Aorta (tissue), 5 donors: Measurements from ENCODE around the gene HIVEP2. TPM values are rescaled to one million over a fixed set of nuclear protein-coding genes. Genes with fewer than 3 reads are reported as not detected.

ENCODE experiments used
- ATAC-seq: fragments of 200-7000 bp; cut with Tn5 transposase; one replicate; pipeline ENCODE4 v1.9.1; 2022; ENCODE audit warnings: moderate library complexity; ENCODE audit not compliant: low FRiP score
- DNase-seq, 2 donors: peaks; one replicate each; pipeline ENCODE4 v3.0.0-alpha.2; 2020
- H3K27ac ChIP-seq, 2 donors: one replicate each; pipeline ENCODE4 v1.5.1; 2013; ENCODE audit warnings: low read length in 2 of 2, mild to moderate bottlenecking in 2 of 2, moderate library complexity in 2 of 2, control low read depth in 1 of 2, inconsistent platforms in 1 of 2, low read depth in 1 of 2
- H3K27me3 ChIP-seq, 2 donors: one replicate each; pipeline ENCODE4 v1.6.1; 2013; ENCODE audit warnings: control low read depth in 1 of 2, low read length in 1 of 2, mild to moderate bottlenecking in 1 of 2, moderate library complexity in 1 of 2; ENCODE audit not compliant: insufficient read depth in 2 of 2, control insufficient read depth in 1 of 2
- H3K36me3 ChIP-seq, 2 donors: one replicate each; pipeline ENCODE4 v1.6.1; 2013; ENCODE audit warnings: control low read depth in 1 of 2, low read length in 1 of 2, mild to moderate bottlenecking in 1 of 2; ENCODE audit not compliant: insufficient read depth in 2 of 2, control insufficient read depth in 1 of 2
- H3K4me1 ChIP-seq, 2 donors: one replicate each; pipeline ENCODE4 v1.6.1; 2013; ENCODE audit warnings: low read length in 2 of 2, control low read depth in 1 of 2, mild to moderate bottlenecking in 1 of 2, moderate library complexity in 1 of 2; ENCODE audit not compliant: insufficient read depth in 2 of 2, control insufficient read depth in 1 of 2
- H3K4me3 ChIP-seq, 2 donors: one replicate each; pipeline ENCODE4 v1.5.1; 2013; ENCODE audit warnings: low read length in 2 of 2, control low read depth in 1 of 2, mild to moderate bottlenecking in 1 of 2
- H3K9me3 ChIP-seq: one replicate; pipeline ENCODE4 v1.6.1; 2013; ENCODE audit warnings: mild to moderate bottlenecking, low read length; ENCODE audit not compliant: control insufficient read depth
- WGBS, 2 donors: extraction: QIAGEN DNeasy Blood & Tissue Kit; methylation state at CpG; one replicate each; pipeline ENCODE4 v1.1.7; 2013; 5-methylcytosine and 5-hydroxymethylcytosine counted together
- intact Hi-C, 2 donors: fragments of 100-400 bp; cut with DNase I; formaldehyde crosslinking; loops; one replicate each; pipeline versions ENCODE4 v1.14.2 to v1.15.0; 2022
- polyA plus RNA-seq, 2 donors: library from polyadenylated mRNA; stranded (reverse); fragments of 200-250 nt; gene quantifications; one replicate each; pipeline ENCODE4 v1.2.3, GENCODE V29; 2013
- total RNA-seq, 2 donors: library from RNA; stranded (reverse); fragmentation: NEBNext Ultra II Directional; extraction: Animal tissue kit (Norgen Biotek cat#: 25700); gene quantifications; one replicate each; pipeline ENCODE4 v1.2.1, GENCODE V29; 2021
- donor health status: healthy with polysubstance abuse.
- donor health status: Bipolar disorder and iron deficiency.
- donor health status: DM: no; HTN: no; CAD: no.
- donor health status: DM: no; HTN: no; CAD: no.
- donor health status: DM: yes; HTN: yes; CAD: no.

Gene HIVEP2
- total and polyA plus RNA-seq, 4 donors, result 5.3 to 36.8 (median 20.4) TPM

GRCh38 chr6:142833054-142833453 lies 111.9 kb downstream of the HIVEP2 start:
- intact Hi-C loops, result no loop called here
- Histone ChIP-seq H3K36me3 (no peaks in the 10 kb centered on the region), H3K4me1 (peaks cover 2 to 4% of the 10 kb centered on the region in 2 donors), H3K9me3 (no peaks in the 10 kb centered on the region), H3K27me3 (no peaks in the 10 kb centered on the region), H3K27ac (no peak overlapping the region), H3K4me3 (no peak overlapping the region)
- ATAC-seq (peak; percentile 71), DNase-seq (no peak)
- 0 to 4% methylated on average over 1 of the region's 1 CpG for WGBS, 2 donors

- intact Hi-C loops, result no loop called here
- peaks cover 2 to 4% of the 10 kb centered on the region in 2 donors for H3K4me1 ChIP-seq
- H3K36me3 ChIP-seq, result no peaks in the 10 kb centered on the region
- H3K27ac ChIP-seq, result no peak overlapping the region
- no peaks in the 10 kb centered on the region for H3K27me3 ChIP-seq
- no peaks in the 10 kb centered on the region for H3K9me3 ChIP-seq
- H3K4me3 ChIP-seq, result no peak overlapping the region
- WGBS, 2 donors, result 88% methylated on average over 6 of the region's 6 CpGs
- ATAC-seq, result no peak
- DNase-seq, result no peak
Measured at GRCh38 chr6:142830807-142831206, 114.2 kb downstream of the HIVEP2 start.

- intact Hi-C loops, result no loop called here
- 56 to 68% methylated on average over 5 of the region's 5 CpGs for WGBS, 2 donors
Measured at GRCh38 chr6:142830116-142830710, 114.8 kb downstream of the HIVEP2 start.

GRCh38 chr6:142829556-142829955 lies 115.4 kb downstream of the HIVEP2 start:
- Histone ChIP-seq H3K9me3 (no peaks in the 10 kb centered on the region), H3K4me1 (peaks cover 2 to 4% of the 10 kb centered on the region in 2 donors), H3K4me3 (no peak overlapping the region), H3K27me3 (no peaks in the 10 kb centered on the region), H3K27ac (no peak overlapping the region), H3K36me3 (no peaks in the 10 kb centered on the region)
- WGBS, 2 donors, result 97 to 100% methylated on average over 1 of the region's 1 CpG
- no peak for ATAC-seq
- intact Hi-C loops, result no loop called here
- no peak for DNase-seq

More at GRCh38 chr6:142830116-142830710, 114.8 kb downstream of the HIVEP2 start:
- no peaks in the 10 kb centered on the region for H3K27me3 ChIP-seq
- H3K27ac ChIP-seq, result no peak overlapping the region
- no peak for DNase-seq
- H3K36me3 ChIP-seq, result no peaks in the 10 kb centered on the region
- H3K4me1 ChIP-seq, result peaks cover 2 to 4% of the 10 kb centered on the region in 2 donors
- no peaks in the 10 kb centered on the region for H3K9me3 ChIP-seq
- no peak for ATAC-seq
- H3K4me3 ChIP-seq, result no peak overlapping the region

- Histone ChIP-seq H3K27me3 (no peaks in the 10 kb centered on the region), H3K4me1 (peaks cover 0 to 2% of the 10 kb centered on the region in 2 donors), H3K4me3 (no peak overlapping the region), H3K27ac (no peak overlapping the region), H3K9me3 (no peaks in the 10 kb centered on the region), H3K36me3 (no peaks in the 10 kb centered on the region)
- DNase-seq (no peak), ATAC-seq (no peak)
- 97 to 99% methylated on average over 4 of the region's 4 CpGs for WGBS, 2 donors
- intact Hi-C loops, result no loop called here
Measured at GRCh38 chr6:142827991-142828390, 117.0 kb downstream of the HIVEP2 start.

GRCh38 chr6:142827369-142827768 lies 117.6 kb downstream of the HIVEP2 start:
- H3K27me3 ChIP-seq, result no peaks in the 10 kb centered on the region
- no peak overlapping the region for H3K27ac ChIP-seq
- no peak for DNase-seq
- no peak overlapping the region for H3K4me3 ChIP-seq
- 79 to 83% methylated on average over 7 of the region's 7 CpGs for WGBS, 2 donors
- H3K9me3 ChIP-seq, result no peaks in the 10 kb centered on the region
- no peaks in the 10 kb centered on the region for H3K36me3 ChIP-seq
- intact Hi-C loops, result no loop called here
- peaks cover 0 to 2% of the 10 kb centered on the region in 2 donors for H3K4me1 ChIP-seq
- ATAC-seq, result peak; percentile 64

- intact Hi-C loops, result no loop called here
- H3K4me1 ChIP-seq, result peaks cover 3 to 6% of the 10 kb centered on the region in 2 donors
- ATAC-seq (no peak), DNase-seq (no peak)
- H3K36me3 ChIP-seq, result no peaks in the 10 kb centered on the region
- no peak overlapping the region for H3K27ac ChIP-seq
- H3K4me3 ChIP-seq, result no peak overlapping the region
- H3K27me3 ChIP-seq, result no peaks in the 10 kb centered on the region
- no peaks in the 10 kb centered on the region for H3K9me3 ChIP-seq
- WGBS, 2 donors, result 96 to 99% methylated on average over 1 of the region's 1 CpG
Measured at GRCh38 chr6:142825760-142826159, 119.2 kb downstream of the HIVEP2 start.

- Histone ChIP-seq H3K4me1 (peaks cover 5 to 7% of the 10 kb centered on the region in 2 donors), H3K36me3 (no peaks in the 10 kb centered on the region), H3K4me3 (no peak overlapping the region), H3K27ac (no peak overlapping the region), H3K9me3 (no peaks in the 10 kb centered on the region), H3K27me3 (no peaks in the 10 kb centered on the region)
- intact Hi-C loops, result no loop called here
- ATAC-seq, result no peak
- no peak for DNase-seq
- 47 to 60% methylated on average over 3 of the region's 3 CpGs for WGBS, 2 donors
Measured at GRCh38 chr6:142824426-142824825, 120.5 kb downstream of the HIVEP2 start.

- intact Hi-C loops, result no loop called here
- Histone ChIP-seq H3K9me3 (no peaks in the 10 kb centered on the region), H3K4me3 (no peak overlapping the region), H3K4me1 (peaks cover 5 to 7% of the 10 kb centered on the region in 2 donors), H3K27me3 (no peaks in the 10 kb centered on the region), H3K27ac (no peak overlapping the region), H3K36me3 (no peaks in the 10 kb centered on the region)
- ATAC-seq (no peak), DNase-seq (no peak)
- 88 to 93% methylated on average over 10 of the region's 10 CpGs for WGBS, 2 donors
Measured at GRCh38 chr6:142823256-142823902, 121.6 kb downstream of the HIVEP2 start.
